RWPE2 (cell line): ENCODE results near the gene SPIN2A.
"Not testable (repeated sequence)": the region's sequence is repeated elsewhere in the genome, so short reads cannot be mapped to it uniquely, and the experiment has no call there.

Experiments used
- ATAC-seq: fragments of 200-7000 bp; cut with Tn5 transposase; 3 replicates; pipeline ENCODE4 v1.9.1; 2021; ENCODE audit warnings: low read depth
- DNase-seq: peaks from one replicate; pipeline ENCODE4 v3.0.0-alpha.2; 2020; ENCODE audit warnings: low spot score
- H3K27ac ChIP-seq: fragments of 450-650 bp; 2 replicates; pipeline ENCODE4 v1.5.1; 2017; ENCODE audit warnings: mild to moderate bottlenecking; ENCODE audit not compliant: poor library complexity, severe bottlenecking
- H3K27me3 ChIP-seq: fragments of 250-450 bp; sonication (Bioruptor Pico); 2 replicates; pipeline ENCODE4 v1.5.1; 2021; ENCODE audit warnings: mild to moderate bottlenecking, moderate library complexity; ENCODE audit not compliant: insufficient read depth, poor library complexity, severe bottlenecking
- H3K36me3 ChIP-seq: fragments of 250-450 bp; sonication (Bioruptor Pico); 2 replicates; pipeline ENCODE4 v1.5.1; 2020; ENCODE audit warnings: low read depth, mild to moderate bottlenecking, moderate library complexity
- H3K4me1 ChIP-seq: fragments of 250-450 bp; sonication (Bioruptor Pico); 2 replicates; pipeline ENCODE4 v1.5.1; 2021; ENCODE audit warnings: mild to moderate bottlenecking, moderate library complexity; ENCODE audit not compliant: insufficient read depth, poor library complexity, severe bottlenecking
- H3K4me3 ChIP-seq: fragments of 250-450 bp; sonication (Bioruptor Pico); 2 replicates; pipeline ENCODE4 v1.5.1; 2021; ENCODE audit warnings: mild to moderate bottlenecking, moderate library complexity; ENCODE audit not compliant: severe bottlenecking
- H3K9me3 ChIP-seq: fragments of 250-450 bp; sonication (Bioruptor Pico); 2 replicates; pipeline ENCODE4 v1.5.1; 2021; ENCODE audit warnings: mild to moderate bottlenecking, moderate library complexity; ENCODE audit not compliant: severe bottlenecking
- TF ChIP-seq, protein P1 (sequence below): fragments of 450-650 bp; IDR thresholded peaks from one replicate; pipeline ENCODE4 v1.5.1; 2017; ENCODE audit warnings: mild to moderate bottlenecking, moderate library complexity; ENCODE audit not compliant: poor library complexity, severe bottlenecking

SPIN2A gene

GRCh38 chrX:57137073-57137472 is at the start of gene SPIN2A:
TSS of gene SPIN2A (minus strand) at chrX:57137397. CDS start at chrX:57136597, 800 bp downstream.
- H3K4me3 ChIP-seq, H3K9me3 ChIP-seq, ATAC-seq, DNase-seq, H3K27ac ChIP-seq, H3K4me1 ChIP-seq, H3K27me3 ChIP-seq, H3K36me3 ChIP-seq: not testable (repeated sequence)

DNA sequence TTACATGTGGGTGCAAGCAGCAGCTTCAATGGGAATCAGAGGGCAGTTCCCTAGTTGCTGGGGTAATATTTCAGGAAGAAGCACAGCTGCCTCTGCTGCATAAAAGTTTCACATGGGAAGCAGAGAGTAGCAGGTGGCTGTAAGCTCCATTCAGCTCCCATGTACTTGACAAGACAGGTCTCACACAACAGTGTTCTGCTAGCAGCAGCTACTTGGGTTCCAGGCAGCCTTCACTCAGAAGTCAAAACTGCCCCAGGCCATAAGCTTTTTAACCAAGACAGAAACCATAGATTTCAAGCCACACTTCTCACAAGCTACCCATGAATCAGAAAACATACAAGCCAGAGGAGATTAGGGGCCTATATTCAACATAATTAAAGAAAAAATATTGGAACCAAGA is 41.4 kb upstream of the SPIN2A start:
- ATAC-seq = no peak
- no peak for DNase-seq
- Histone ChIP-seq H3K4me3 (no peak overlapping the region), H3K36me3 (no peaks in the 10 kb centered on the region), H3K27ac (no peak overlapping the region), H3K27me3 (no peaks in the 10 kb centered on the region), H3K4me1 (no peaks in the 10 kb centered on the region), H3K9me3 (no peaks in the 10 kb centered on the region)
- TF ChIP-seq, protein P1, sequence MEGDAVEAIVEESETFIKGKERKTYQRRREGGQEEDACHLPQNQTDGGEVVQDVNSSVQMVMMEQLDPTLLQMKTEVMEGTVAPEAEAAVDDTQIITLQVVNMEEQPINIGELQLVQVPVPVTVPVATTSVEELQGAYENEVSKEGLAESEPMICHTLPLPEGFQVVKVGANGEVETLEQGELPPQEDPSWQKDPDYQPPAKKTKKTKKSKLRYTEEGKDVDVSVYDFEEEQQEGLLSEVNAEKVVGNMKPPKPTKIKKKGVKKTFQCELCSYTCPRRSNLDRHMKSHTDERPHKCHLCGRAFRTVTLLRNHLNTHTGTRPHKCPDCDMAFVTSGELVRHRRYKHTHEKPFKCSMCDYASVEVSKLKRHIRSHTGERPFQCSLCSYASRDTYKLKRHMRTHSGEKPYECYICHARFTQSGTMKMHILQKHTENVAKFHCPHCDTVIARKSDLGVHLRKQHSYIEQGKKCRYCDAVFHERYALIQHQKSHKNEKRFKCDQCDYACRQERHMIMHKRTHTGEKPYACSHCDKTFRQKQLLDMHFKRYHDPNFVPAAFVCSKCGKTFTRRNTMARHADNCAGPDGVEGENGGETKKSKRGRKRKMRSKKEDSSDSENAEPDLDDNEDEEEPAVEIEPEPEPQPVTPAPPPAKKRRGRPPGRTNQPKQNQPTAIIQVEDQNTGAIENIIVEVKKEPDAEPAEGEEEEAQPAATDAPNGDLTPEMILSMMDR = no peak

DNA sequence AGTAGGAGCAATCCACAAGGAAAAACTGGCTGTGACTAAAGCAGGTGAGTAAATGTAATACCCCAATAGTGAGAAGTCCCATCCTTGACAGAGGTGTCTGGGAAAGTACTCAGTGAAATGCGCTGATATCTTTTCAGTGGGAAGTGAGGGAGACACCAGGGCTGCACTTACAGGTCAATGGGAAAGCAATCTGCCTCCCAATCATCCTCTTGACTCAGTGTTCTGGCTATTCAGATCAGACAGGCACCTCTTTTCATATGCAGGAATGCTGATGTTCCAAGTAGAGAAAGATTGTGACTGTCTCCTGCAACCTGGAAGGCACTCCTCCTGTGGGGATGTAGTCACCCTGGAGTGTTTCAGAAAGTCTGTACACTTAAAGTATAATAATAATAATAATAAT is 39.9 kb upstream of the SPIN2A start:
- ATAC-seq = no peak
- TF ChIP-seq, protein P1 = no peak
- no peak for DNase-seq
- no peak overlapping the region for H3K27ac ChIP-seq
- no peaks in the 10 kb centered on the region for H3K27me3 ChIP-seq
- no peaks in the 10 kb centered on the region for H3K9me3 ChIP-seq
- no peaks in the 10 kb centered on the region for H3K36me3 ChIP-seq
- H3K4me1 ChIP-seq = no peaks in the 10 kb centered on the region
- H3K4me3 ChIP-seq = no peak overlapping the region

DNA sequence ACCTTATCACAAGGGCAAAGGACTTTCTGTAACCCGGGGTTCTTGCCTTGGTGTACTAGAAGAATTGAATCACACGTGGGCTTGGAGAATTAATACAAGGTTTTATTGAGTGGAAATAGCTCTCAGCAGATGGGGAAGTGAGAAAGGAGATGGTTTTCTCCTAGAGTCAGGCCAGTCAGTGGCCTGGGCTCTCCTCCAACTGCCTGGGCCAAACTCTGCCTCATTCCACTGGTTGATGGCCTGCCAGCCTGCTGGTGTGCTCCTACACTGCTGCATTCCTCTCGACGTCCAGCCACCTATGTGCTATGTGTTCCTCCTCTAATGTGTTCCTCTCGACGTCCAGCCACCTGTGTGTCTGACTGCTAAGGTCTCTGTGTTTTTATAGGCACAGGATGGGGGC is 35.3 kb upstream of the SPIN2A start:
- TF ChIP-seq, protein P1 = no peak
- ATAC-seq = no peak

GRCh38 chrX:57156397-57157049 is 19.3 kb upstream of the SPIN2A start:
- Histone ChIP-seq H3K9me3 (no peaks in the 10 kb centered on the region), H3K27ac (no peak overlapping the region), H3K27me3 (no peaks in the 10 kb centered on the region), H3K36me3 (no peaks in the 10 kb centered on the region), H3K4me3 (no peak overlapping the region), H3K4me1 (no peaks in the 10 kb centered on the region)
- ATAC-seq (peak; percentile 68; the same call in 2 of the 3 replicates), DNase-seq (no peak)
- TF ChIP-seq, protein P1 = peak; percentile 33

More for the DNA sequence above, 35.3 kb upstream of the SPIN2A start:
- no peaks in the 10 kb centered on the region for H3K36me3 ChIP-seq
- no peak for DNase-seq
- H3K27ac ChIP-seq = no peak overlapping the region
- no peak overlapping the region for H3K4me3 ChIP-seq
- H3K4me1 ChIP-seq = no peaks in the 10 kb centered on the region
- H3K27me3 ChIP-seq = no peaks in the 10 kb centered on the region
- no peaks in the 10 kb centered on the region for H3K9me3 ChIP-seq
